Astrocyte of the spinal cord (primary cell): Measurements from ENCODE around the gene BRCA2.

Source experiments
- DNase-seq: peaks from one replicate; pipeline ENCODE4 v3.0.0; 2011; ENCODE audit warnings: low read depth, low spot score
- H3K4me3 ChIP-seq: 2 replicates; pipeline ENCODE4 v1.5.1; 2011; ENCODE audit warnings: low read depth, mild to moderate bottlenecking, low read length, moderate library complexity
- in situ Hi-C: cut with HindIII; loops from 2 replicates; pipeline ENCODE4 v1.10.0; 2017; ENCODE audit warnings: low sequenced_read_pairs
- TF ChIP-seq, protein P1 (sequence below): IDR thresholded peaks from 2 replicates; pipeline ENCODE4 v1.5.1; 2012; ENCODE audit warnings: low read depth, mild to moderate bottlenecking, low read length, inconsistent platforms

The BRCA2 gene

DNA sequence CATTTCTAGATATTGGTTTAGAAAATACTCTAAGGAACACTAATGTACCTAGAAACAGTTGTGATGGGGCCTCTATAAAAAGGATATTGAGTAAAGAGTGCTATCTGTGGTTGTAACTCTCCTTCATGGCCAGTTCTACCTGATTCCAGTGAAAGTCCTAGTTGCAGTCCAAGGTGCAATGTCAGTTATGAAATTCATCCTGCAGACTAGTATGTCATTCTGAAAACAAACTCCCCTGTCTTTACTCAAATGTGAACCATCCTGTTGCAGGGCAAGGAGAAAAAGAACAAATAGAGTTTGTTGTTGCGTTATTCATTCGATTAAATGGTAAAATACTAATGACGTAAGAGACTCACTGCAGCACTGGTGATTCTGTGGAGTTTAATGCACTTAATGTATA, 130.9 kb downstream of the BRCA2 start:
- no peak overlapping the region for H3K4me3 ChIP-seq
- TF ChIP-seq, protein P1, sequence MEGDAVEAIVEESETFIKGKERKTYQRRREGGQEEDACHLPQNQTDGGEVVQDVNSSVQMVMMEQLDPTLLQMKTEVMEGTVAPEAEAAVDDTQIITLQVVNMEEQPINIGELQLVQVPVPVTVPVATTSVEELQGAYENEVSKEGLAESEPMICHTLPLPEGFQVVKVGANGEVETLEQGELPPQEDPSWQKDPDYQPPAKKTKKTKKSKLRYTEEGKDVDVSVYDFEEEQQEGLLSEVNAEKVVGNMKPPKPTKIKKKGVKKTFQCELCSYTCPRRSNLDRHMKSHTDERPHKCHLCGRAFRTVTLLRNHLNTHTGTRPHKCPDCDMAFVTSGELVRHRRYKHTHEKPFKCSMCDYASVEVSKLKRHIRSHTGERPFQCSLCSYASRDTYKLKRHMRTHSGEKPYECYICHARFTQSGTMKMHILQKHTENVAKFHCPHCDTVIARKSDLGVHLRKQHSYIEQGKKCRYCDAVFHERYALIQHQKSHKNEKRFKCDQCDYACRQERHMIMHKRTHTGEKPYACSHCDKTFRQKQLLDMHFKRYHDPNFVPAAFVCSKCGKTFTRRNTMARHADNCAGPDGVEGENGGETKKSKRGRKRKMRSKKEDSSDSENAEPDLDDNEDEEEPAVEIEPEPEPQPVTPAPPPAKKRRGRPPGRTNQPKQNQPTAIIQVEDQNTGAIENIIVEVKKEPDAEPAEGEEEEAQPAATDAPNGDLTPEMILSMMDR: no peak
- in situ Hi-C loops: no loop called here
- no peak for DNase-seq

DNA sequence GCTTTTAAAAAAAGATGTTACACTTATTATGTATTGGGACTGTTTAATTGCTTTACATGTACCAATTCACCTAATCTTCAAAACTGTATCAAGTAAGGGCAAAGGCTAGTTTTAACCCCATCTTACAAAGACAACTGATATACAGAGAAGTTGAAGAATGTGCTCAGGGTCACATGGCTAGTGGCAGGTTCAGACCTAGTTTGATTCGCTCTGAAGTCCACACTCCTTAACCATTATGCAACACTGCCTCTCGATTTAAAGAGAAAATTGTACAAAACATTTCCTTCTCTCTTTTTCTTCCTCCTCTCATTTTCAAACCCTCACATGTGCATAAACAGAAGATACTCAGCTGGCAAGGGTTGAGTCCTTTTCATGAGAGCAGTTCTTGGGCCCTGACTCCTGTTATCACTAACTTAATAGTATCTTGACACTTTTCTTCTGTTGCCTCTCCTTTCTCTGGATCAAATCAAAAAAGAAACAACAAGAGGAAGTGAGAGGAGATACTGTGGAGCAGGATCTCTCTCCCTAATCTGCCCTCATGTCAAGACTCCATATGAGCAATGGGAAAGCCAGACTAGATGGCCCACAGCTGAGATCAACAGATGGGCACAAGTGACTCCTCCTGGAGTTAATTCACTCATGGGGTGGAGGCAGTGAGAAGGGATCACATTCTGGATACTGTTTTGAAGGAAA, 131.6 kb downstream of the BRCA2 start:
- no peak overlapping the region for H3K4me3 ChIP-seq
- in situ Hi-C loops: no loop called here
- DNase-seq: no peak
- TF ChIP-seq, protein P1: no peak

DNA sequence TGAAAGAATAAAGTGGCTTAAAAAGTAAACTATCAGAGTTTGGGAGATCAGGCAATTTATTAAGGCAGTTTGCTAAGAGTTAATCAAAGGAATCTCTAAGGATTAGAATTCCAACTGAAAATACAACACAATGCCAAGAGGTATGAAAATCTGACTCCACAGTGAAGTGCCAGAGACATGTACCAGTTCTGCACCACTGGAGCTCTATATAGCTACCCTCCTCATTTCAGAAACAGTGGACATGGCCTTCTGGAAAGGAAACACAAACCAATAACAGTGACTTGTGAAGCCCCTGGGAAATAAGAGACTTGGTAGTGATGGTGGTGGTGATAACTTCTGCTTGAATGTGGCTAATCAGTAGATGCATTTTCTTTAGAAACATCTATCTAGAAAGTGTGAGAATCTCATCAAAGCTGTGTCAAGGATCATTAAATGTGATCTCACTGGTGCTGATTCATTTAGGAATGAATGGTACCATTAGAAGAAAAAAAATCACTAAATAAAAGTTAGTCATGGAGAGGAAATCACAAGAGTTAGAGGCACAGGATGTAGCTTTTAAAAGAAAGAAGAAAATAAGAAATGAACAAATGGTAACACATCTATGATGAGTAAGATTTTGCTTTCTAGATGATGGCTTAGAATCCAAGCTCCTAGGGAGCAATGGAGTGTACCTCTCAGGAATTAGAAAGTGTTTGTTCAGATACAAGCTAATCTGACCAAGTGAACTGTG, 132.8 kb downstream of the BRCA2 start:
- TF ChIP-seq, protein P1: no peak
- in situ Hi-C loops: no loop called here

DNA sequence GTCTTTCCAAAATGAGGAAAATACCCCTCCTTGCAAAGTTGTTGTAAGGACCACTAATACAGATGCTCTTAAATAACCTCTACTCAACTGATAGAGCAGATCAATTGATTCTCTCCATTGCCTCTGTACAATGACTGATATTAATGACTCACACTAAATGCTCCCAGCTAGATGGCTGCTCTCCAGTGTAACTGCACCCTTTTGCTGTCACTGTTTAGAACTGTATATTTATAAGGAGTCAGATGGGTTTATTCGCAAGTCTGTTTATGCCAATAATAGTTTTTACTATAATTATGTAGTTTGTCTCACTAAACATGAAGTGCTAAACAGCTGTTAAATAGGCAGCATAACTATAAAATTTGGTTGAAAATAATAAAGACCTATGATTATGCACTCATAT, 133.7 kb downstream of the BRCA2 start:
- TF ChIP-seq, protein P1: no peak
- DNase-seq: no peak
- in situ Hi-C loops: no loop called here
- H3K4me3 ChIP-seq: no peak overlapping the region

More for the DNA sequence above, 132.8 kb downstream of the BRCA2 start:
- H3K4me3 ChIP-seq: no peak overlapping the region
- no peak for DNase-seq
